Measurements from ENCODE around the gene PHLDB3. TPM values are rescaled to one million over a fixed set of nuclear protein-coding genes. Genes with fewer than 3 reads are reported as not detected.

PHLDB3 gene
- total and polyA plus RNA-seq, 2 donors: 10.7 to 12.4 TPM

GRCh38 chr19:43479961-43480561 lies 24.5 kb downstream of the PHLDB3 start:
- Histone ChIP-seq H3K36me3 (ENCODE audit: insufficient read depth) (no peaks in the 10 kb centered on the region), H3K27ac (ENCODE audit: low read depth) (no peak overlapping the region), H3K4me3 (ENCODE audit: low read depth, low read length) (no peak overlapping the region), H3K4me1 (ENCODE audit: insufficient read depth) (no peaks in the 10 kb centered on the region)
- WGBS: 96% methylated on average over 4 of the region's 4 CpGs
- no peak for DNase-seq (ENCODE audit: extremely low spot score)

- Histone ChIP-seq H3K36me3 (ENCODE audit: insufficient read depth) (no peaks in the 10 kb centered on the region), H3K4me1 (ENCODE audit: insufficient read depth) (no peaks in the 10 kb centered on the region), H3K27ac (ENCODE audit: low read depth) (no peak overlapping the region), H3K4me3 (ENCODE audit: low read depth, low read length) (no peak overlapping the region)
- 91% methylated on average over 15 of the region's 15 CpGs for WGBS
- no peak for DNase-seq (ENCODE audit: extremely low spot score)
These were observed 25.3 kb downstream of the PHLDB3 start for GRCh38 chr19:43479226-43479625.

GRCh38 chr19:43478323-43478722 lies 26.2 kb downstream of the PHLDB3 start:
- H3K4me3 ChIP-seq (ENCODE audit: low read depth, low read length): no peak overlapping the region
- no peaks in the 10 kb centered on the region for H3K4me1 ChIP-seq (ENCODE audit: insufficient read depth)
- no peak overlapping the region for H3K27ac ChIP-seq (ENCODE audit: low read depth)
- WGBS: over 99% methylated on average over 3 of the region's 3 CpGs
- no peaks in the 10 kb centered on the region for H3K36me3 ChIP-seq (ENCODE audit: insufficient read depth)
- no peak for DNase-seq (ENCODE audit: extremely low spot score)

- H3K27ac ChIP-seq (ENCODE audit: low read depth): no peak overlapping the region
- no peaks in the 10 kb centered on the region for H3K36me3 ChIP-seq (ENCODE audit: insufficient read depth)
- H3K4me1 ChIP-seq (ENCODE audit: insufficient read depth): no peaks in the 10 kb centered on the region
- no peak overlapping the region for H3K4me3 ChIP-seq (ENCODE audit: low read depth, low read length)
- no peak for DNase-seq (ENCODE audit: extremely low spot score)
These were observed 27.9 kb downstream of the PHLDB3 start for GRCh38 chr19:43476606-43477005.

- peak overlapping the region; percentile 32 for H3K4me3 ChIP-seq (ENCODE audit: low read depth, low read length)
- no peaks in the 10 kb centered on the region for H3K36me3 ChIP-seq (ENCODE audit: insufficient read depth)
- no peaks in the 10 kb centered on the region for H3K4me1 ChIP-seq (ENCODE audit: insufficient read depth)
- WGBS: 5% methylated on average over 46 of the region's 46 CpGs
- H3K27ac ChIP-seq (ENCODE audit: low read depth): peak overlapping the region; percentile 72
- peak; percentile 78 for DNase-seq (ENCODE audit: extremely low spot score)
These were observed 29.4 kb downstream of the PHLDB3 start for GRCh38 chr19:43474986-43475705.

- no peaks in the 10 kb centered on the region for H3K4me1 ChIP-seq (ENCODE audit: insufficient read depth)
- 78% methylated on average over 4 of the region's 4 CpGs for WGBS
- H3K36me3 ChIP-seq (ENCODE audit: insufficient read depth): no peaks in the 10 kb centered on the region
- peak overlapping the region; percentile 55 for H3K27ac ChIP-seq (ENCODE audit: low read depth)
- no peak for DNase-seq (ENCODE audit: extremely low spot score)
- no peak overlapping the region for H3K4me3 ChIP-seq (ENCODE audit: low read depth, low read length)
These were observed 30.1 kb downstream of the PHLDB3 start for GRCh38 chr19:43474487-43474886.

- WGBS: 68% methylated on average over 5 of the region's 5 CpGs
- no peak for DNase-seq (ENCODE audit: extremely low spot score)
- Histone ChIP-seq H3K4me3 (ENCODE audit: low read depth, low read length) (no peak overlapping the region), H3K27ac (ENCODE audit: low read depth) (no peak overlapping the region), H3K4me1 (ENCODE audit: insufficient read depth) (no peaks in the 10 kb centered on the region), H3K36me3 (ENCODE audit: insufficient read depth) (no peaks in the 10 kb centered on the region)
These were observed 33.5 kb downstream of the PHLDB3 start for GRCh38 chr19:43471091-43471490.

GRCh38 chr19:43470288-43470687 lies 34.3 kb downstream of the PHLDB3 start:
- Histone ChIP-seq H3K4me1 (ENCODE audit: insufficient read depth) (no peaks in the 10 kb centered on the region), H3K27ac (ENCODE audit: low read depth) (no peak overlapping the region), H3K4me3 (ENCODE audit: low read depth, low read length) (no peak overlapping the region), H3K36me3 (ENCODE audit: insufficient read depth) (no peaks in the 10 kb centered on the region)
- DNase-seq (ENCODE audit: extremely low spot score): no peak
- WGBS: 40% methylated on average over 10 of the region's 10 CpGs

GRCh38 chr19:43469160-43469480 lies 35.4 kb downstream of the PHLDB3 start:
- 65% methylated on average over 1 of the region's 1 CpG for WGBS
- H3K4me1 ChIP-seq (ENCODE audit: insufficient read depth): no peaks in the 10 kb centered on the region
- no peak for DNase-seq (ENCODE audit: extremely low spot score)
- no peak overlapping the region for H3K4me3 ChIP-seq (ENCODE audit: low read depth, low read length)
- H3K27ac ChIP-seq (ENCODE audit: low read depth): peak overlapping the region; percentile 44
- no peaks in the 10 kb centered on the region for H3K36me3 ChIP-seq (ENCODE audit: insufficient read depth)

- Histone ChIP-seq H3K27ac (ENCODE audit: low read depth) (peak overlapping the region; percentile 44), H3K4me3 (ENCODE audit: low read depth, low read length) (no peak overlapping the region), H3K36me3 (ENCODE audit: insufficient read depth) (no peaks in the 10 kb centered on the region), H3K4me1 (ENCODE audit: insufficient read depth) (no peaks in the 10 kb centered on the region)
- WGBS: 91% methylated on average over 4 of the region's 4 CpGs
- no peak for DNase-seq (ENCODE audit: extremely low spot score)
These were observed 36.0 kb downstream of the PHLDB3 start for GRCh38 chr19:43468354-43469159.

GRCh38 chr19:43467730-43468129 lies 36.8 kb downstream of the PHLDB3 start:
- WGBS: 78% methylated on average over 4 of the region's 4 CpGs
- no peaks in the 10 kb centered on the region for H3K36me3 ChIP-seq (ENCODE audit: insufficient read depth)
- peak overlapping the region; percentile 3 for H3K27ac ChIP-seq (ENCODE audit: low read depth)
- H3K4me1 ChIP-seq (ENCODE audit: insufficient read depth): no peaks in the 10 kb centered on the region
- H3K4me3 ChIP-seq (ENCODE audit: low read depth, low read length): no peak overlapping the region
- no peak for DNase-seq (ENCODE audit: extremely low spot score)

GRCh38 chr19:43467276-43467675 lies 37.3 kb downstream of the PHLDB3 start:
- Histone ChIP-seq H3K27ac (ENCODE audit: low read depth) (peak overlapping the region; percentile 3), H3K4me1 (ENCODE audit: insufficient read depth) (no peaks in the 10 kb centered on the region), H3K4me3 (ENCODE audit: low read depth, low read length) (no peak overlapping the region), H3K36me3 (ENCODE audit: insufficient read depth) (no peaks in the 10 kb centered on the region)
- WGBS: 78% methylated on average over 6 of the region's 6 CpGs
- no peak for DNase-seq (ENCODE audit: extremely low spot score)

- WGBS: 92% methylated on average over 1 of the region's 1 CpG
These were observed 37.8 kb downstream of the PHLDB3 start for GRCh38 chr19:43466793-43467192.

More at GRCh38 chr19:43466793-43467192, 37.8 kb downstream of the PHLDB3 start:
- H3K4me1 ChIP-seq (ENCODE audit: insufficient read depth): no peaks in the 10 kb centered on the region
- no peaks in the 10 kb centered on the region for H3K36me3 ChIP-seq (ENCODE audit: insufficient read depth)
- no peak overlapping the region for H3K27ac ChIP-seq (ENCODE audit: low read depth)
- DNase-seq (ENCODE audit: extremely low spot score): no peak
- H3K4me3 ChIP-seq (ENCODE audit: low read depth, low read length): no peak overlapping the region
